ENCODE measurements around the gene MYLK2. TPM values are rescaled to one million over a fixed set of nuclear protein-coding genes. Genes with fewer than 3 reads are reported as not detected.

MYLK2 gene
- total and polyA plus RNA-seq, 8 donors, result 1.8 to 10.8 (median 4.3) TPM

- H3K4me1 ChIP-seq, result no peaks in the 10 kb centered on the region
- no peaks in the 10 kb centered on the region for H3K9me3 ChIP-seq
- no peaks in the 10 kb centered on the region for H3K36me3 ChIP-seq
- ATAC-seq (no peak), FAIRE-seq (no peak), DNase-seq (no peak)
- no peak overlapping the region for H3K4me3 ChIP-seq
- no peak for TF ChIP-seq CTCF (IDR thresholded peaks at IDR 0.05)
- H3K27me3 ChIP-seq, result no peaks in the 10 kb centered on the region
- no peak overlapping the region for H3K27ac ChIP-seq
- 94 to 99% methylated on average over 4 of the region's 4 CpGs for WGBS, 2 donors
- intact Hi-C loops (cut with DNase I), result no loop called here
These were observed 37.2 kb upstream of the MYLK2 start for GRCh38 chr20:31781945-31782344.

- Histone ChIP-seq H3K9me3 (no peaks in the 10 kb centered on the region), H3K27ac (no peak overlapping the region), H3K4me1 (no peaks in the 10 kb centered on the region), H3K27me3 (no peaks in the 10 kb centered on the region), H3K4me3 (no peak overlapping the region), H3K36me3 (no peaks in the 10 kb centered on the region)
- FAIRE-seq (no peak), ATAC-seq (no peak), DNase-seq (no peak)
- intact Hi-C loops (cut with DNase I), result no loop called here
- 95 to 96% methylated on average over 7 of the region's 7 CpGs for WGBS, 2 donors
- no peak for TF ChIP-seq CTCF (IDR thresholded peaks at IDR 0.05)
These were observed 34.7 kb upstream of the MYLK2 start for GRCh38 chr20:31784354-31785044.

- Histone ChIP-seq H3K9me3 (no peaks in the 10 kb centered on the region), H3K27ac (no peak overlapping the region), H3K4me3 (no peak overlapping the region), H3K4me1 (no peaks in the 10 kb centered on the region), H3K27me3 (no peaks in the 10 kb centered on the region), H3K36me3 (no peaks in the 10 kb centered on the region)
- no peak for DNase-seq
- intact Hi-C loops (cut with DNase I), result no loop called here
- no peak for FAIRE-seq
- 80 to 82% methylated on average over 3 of the region's 3 CpGs for WGBS, 2 donors
- no peak for TF ChIP-seq CTCF (IDR thresholded peaks at IDR 0.05)
- no peak for ATAC-seq
These were observed 34.1 kb upstream of the MYLK2 start for GRCh38 chr20:31785089-31785488.

- Histone ChIP-seq H3K4me3 (no peak overlapping the region), H3K27ac (no peak overlapping the region), H3K27me3 (no peaks in the 10 kb centered on the region), H3K4me1 (no peaks in the 10 kb centered on the region), H3K9me3 (no peaks in the 10 kb centered on the region), H3K36me3 (no peaks in the 10 kb centered on the region)
- FAIRE-seq, result no peak
- intact Hi-C loops (cut with DNase I), result no loop called here
- TF ChIP-seq CTCF (IDR thresholded peaks at IDR 0.05), result no peak
- no peak for ATAC-seq
- DNase-seq, result no peak
- 63 to 69% methylated on average over 3 of the region's 3 CpGs for WGBS, 2 donors
These were observed 30.6 kb upstream of the MYLK2 start for GRCh38 chr20:31788578-31788977.

GRCh38 chr20:31790401-31790800 lies 28.8 kb upstream of the MYLK2 start:
- DNase-seq, result no peak
- no peak for FAIRE-seq
- 93 to 95% methylated on average over 3 of the region's 3 CpGs for WGBS, 2 donors
- no peak for TF ChIP-seq CTCF (IDR thresholded peaks at IDR 0.05)
- no peaks in the 10 kb centered on the region for H3K4me1 ChIP-seq
- no peaks in the 10 kb centered on the region for H3K9me3 ChIP-seq
- no peak overlapping the region for H3K27ac ChIP-seq
- H3K36me3 ChIP-seq, result no peaks in the 10 kb centered on the region
- intact Hi-C loops (cut with DNase I), result no loop called here
- no peak for ATAC-seq
- no peaks in the 10 kb centered on the region for H3K27me3 ChIP-seq
- H3K4me3 ChIP-seq, result no peak overlapping the region
